ENCODE results near the gene BCAR1.
"Not testable (repeated sequence)": the region's sequence is repeated elsewhere in the genome, so short reads cannot be mapped to it uniquely, and the experiment has no call there.

DNA sequence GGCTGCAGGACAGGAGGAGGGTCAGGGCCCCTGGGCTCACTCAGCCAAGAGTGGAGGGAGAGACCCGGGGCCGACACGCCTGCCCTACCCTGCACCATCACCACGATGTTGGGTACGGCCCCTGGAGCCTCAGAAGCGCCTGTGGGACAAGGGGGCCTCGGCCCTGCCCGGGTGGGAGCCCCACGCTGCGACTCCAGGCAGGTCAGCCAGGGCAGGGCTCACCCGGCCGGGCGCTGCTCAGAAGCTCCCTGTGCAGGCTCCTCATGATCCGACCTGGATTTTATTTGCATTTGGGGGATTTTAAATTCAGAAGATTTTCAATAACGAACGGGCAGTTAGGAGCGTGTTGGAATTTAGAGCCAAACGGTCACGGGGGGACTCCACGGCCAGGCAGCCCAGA, 46.5 kb downstream of the BCAR1 start:
- TF ChIP-seq POLR2A (IDR thresholded peaks at IDR 0.05; ENCODE audit: extremely low read depth, insufficient read length) = not testable (repeated sequence)
- TF ChIP-seq, protein P1, sequence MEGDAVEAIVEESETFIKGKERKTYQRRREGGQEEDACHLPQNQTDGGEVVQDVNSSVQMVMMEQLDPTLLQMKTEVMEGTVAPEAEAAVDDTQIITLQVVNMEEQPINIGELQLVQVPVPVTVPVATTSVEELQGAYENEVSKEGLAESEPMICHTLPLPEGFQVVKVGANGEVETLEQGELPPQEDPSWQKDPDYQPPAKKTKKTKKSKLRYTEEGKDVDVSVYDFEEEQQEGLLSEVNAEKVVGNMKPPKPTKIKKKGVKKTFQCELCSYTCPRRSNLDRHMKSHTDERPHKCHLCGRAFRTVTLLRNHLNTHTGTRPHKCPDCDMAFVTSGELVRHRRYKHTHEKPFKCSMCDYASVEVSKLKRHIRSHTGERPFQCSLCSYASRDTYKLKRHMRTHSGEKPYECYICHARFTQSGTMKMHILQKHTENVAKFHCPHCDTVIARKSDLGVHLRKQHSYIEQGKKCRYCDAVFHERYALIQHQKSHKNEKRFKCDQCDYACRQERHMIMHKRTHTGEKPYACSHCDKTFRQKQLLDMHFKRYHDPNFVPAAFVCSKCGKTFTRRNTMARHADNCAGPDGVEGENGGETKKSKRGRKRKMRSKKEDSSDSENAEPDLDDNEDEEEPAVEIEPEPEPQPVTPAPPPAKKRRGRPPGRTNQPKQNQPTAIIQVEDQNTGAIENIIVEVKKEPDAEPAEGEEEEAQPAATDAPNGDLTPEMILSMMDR (IDR thresholded peaks at IDR 0.05; ENCODE audit: low read depth, low read length) = not testable (repeated sequence)
- TF ChIP-seq, protein P2, sequence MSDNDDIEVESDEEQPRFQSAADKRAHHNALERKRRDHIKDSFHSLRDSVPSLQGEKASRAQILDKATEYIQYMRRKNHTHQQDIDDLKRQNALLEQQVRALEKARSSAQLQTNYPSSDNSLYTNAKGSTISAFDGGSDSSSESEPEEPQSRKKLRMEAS (IDR thresholded peaks at IDR 0.05; ENCODE audit: low read depth, low read length) = not testable (repeated sequence)
